IMR-90 (cell line): ENCODE measurements around the gene AP2M1. TPM values are rescaled to one million over a fixed set of nuclear protein-coding genes. Genes with fewer than 3 reads are reported as not detected.

Experiments used
- ATAC-seq: fragments of 200-7000 bp; cut with Tn5 transposase; 2 replicates; pipeline ENCODE4 v1.9.1; 2020; ENCODE audit warnings: low read depth, mild to moderate bottlenecking, moderate library complexity
- BruUV-seq: library from RNA; stranded (reverse); fragments of 400-500 nt; replicated peaks from 2 replicates; lab custom pipeline; 2021; lab: Mats Ljungman, UMichigan
- CTCF ChIA-PET: fragments of 300-600 bp; formaldehyde crosslinking; extraction: SDS; loops from one replicate; lab custom pipeline; 2021; ENCODE audit warnings: antibody characterized with exemption; lab: Yijun Ruan, JAX
- POLR2A ChIA-PET: fragments of 300-600 bp; sonication (Branson Sonifier 250); formaldehyde crosslinking; loops from one replicate; lab custom pipeline; 2022; ENCODE audit warnings: antibody characterized with exemption; ENCODE audit not compliant: unreplicated experiment; lab: Charles Lee
- DNase-seq: peaks from one replicate; pipeline ENCODE4 v3.0.0; 2013
- H2AFZ ChIP-seq: replicated peaks from 2 replicates; pipeline ENCODE3; 2013; ENCODE audit warnings: low read length, mild to moderate bottlenecking; ENCODE audit not compliant: poor library complexity
- H2AK5ac ChIP-seq: 2 replicates; pipeline ENCODE4 v1.6.1; 2013; ENCODE audit warnings: low read depth, low read length, inconsistent platforms
- H2AK9ac ChIP-seq: replicated peaks from 2 replicates; pipeline ENCODE3; 2013; ENCODE audit warnings: mild to moderate bottlenecking, low read depth, low read length, moderate library complexity; ENCODE audit not compliant: poor library complexity
- H2BK120ac ChIP-seq: 2 replicates; pipeline ENCODE4 v1.6.1; 2013; ENCODE audit warnings: low read depth, low read length, inconsistent platforms
- H2BK15ac ChIP-seq: 3 replicates; pipeline ENCODE4 v1.6.1; 2013; ENCODE audit warnings: low read depth, low read length, inconsistent platforms
- H2BK20ac ChIP-seq: 2 replicates; pipeline ENCODE4 v1.6.1; 2013; ENCODE audit warnings: low read depth, mild to moderate bottlenecking, inconsistent platforms, low read length, moderate library complexity
- H2BK5ac ChIP-seq: 2 replicates; pipeline ENCODE4 v1.6.1; 2013; ENCODE audit warnings: mild to moderate bottlenecking, low read depth, low read length, inconsistent platforms; ENCODE audit not compliant: poor library complexity, severe bottlenecking
- H3K14ac ChIP-seq: replicated peaks from 2 replicates; pipeline ENCODE4 v1.6.1; 2013; ENCODE audit warnings: low read depth, low read length, inconsistent platforms
- H3K18ac ChIP-seq: 2 replicates; pipeline ENCODE4 v1.6.1; 2013; ENCODE audit warnings: low read depth, low read length, control low read depth
- H3K23ac ChIP-seq: 2 replicates; pipeline ENCODE4 v1.6.1; 2013; ENCODE audit warnings: low read depth, low read length, inconsistent platforms
- H3K27ac ChIP-seq: 2 replicates; pipeline ENCODE4 v1.5.1; 2013; ENCODE audit warnings: mild to moderate bottlenecking, control low read depth, low read length; ENCODE audit not compliant: insufficient read depth
- H3K27me3 ChIP-seq: 2 replicates; pipeline ENCODE4 v1.6.1; 2013; ENCODE audit warnings: low read length; ENCODE audit not compliant: control insufficient read depth, insufficient read depth
- H3K36me3 ChIP-seq: 2 replicates; pipeline ENCODE4 v1.6.1; 2013; ENCODE audit warnings: low read length, mixed read lengths; ENCODE audit not compliant: control insufficient read depth, insufficient read depth
- H3K4ac ChIP-seq: 2 replicates; pipeline ENCODE4 v1.6.1; 2013; ENCODE audit warnings: low read depth, low read length, inconsistent platforms
- H3K4me1 ChIP-seq: 2 replicates; pipeline ENCODE4 v1.6.1; 2013; ENCODE audit warnings: low read length, mixed read lengths; ENCODE audit not compliant: control insufficient read depth, insufficient read depth
- H3K4me2 ChIP-seq: 2 replicates; pipeline ENCODE4 v1.6.1; 2013; ENCODE audit warnings: low read depth, mild to moderate bottlenecking, control low read depth, low read length, moderate library complexity
- H3K4me3 ChIP-seq: 2 replicates; pipeline ENCODE4 v1.5.1; 2013; ENCODE audit warnings: low read depth, mild to moderate bottlenecking, control low read depth, low read length, moderate library complexity; ENCODE audit not compliant: insufficient read depth
- H3K56ac ChIP-seq: 2 replicates; pipeline ENCODE4 v1.6.1; 2013; ENCODE audit warnings: low read length, inconsistent platforms; ENCODE audit not compliant: insufficient read depth; ENCODE audit errors: extremely low read depth
- H3K79me1 ChIP-seq, 2 experiments: 2 replicates each; pipeline ENCODE4 v1.6.1; 2013; ENCODE audit warnings: low read length in 2 of 2, inconsistent platforms in 1 of 2, low read depth in 1 of 2
- H3K9ac ChIP-seq: 2 replicates; pipeline ENCODE4 v1.6.1; 2013; ENCODE audit warnings: low read depth, low read length, control low read depth
- H3K9me1 ChIP-seq: 2 replicates; pipeline ENCODE4 v1.6.1; 2013; ENCODE audit warnings: low read length, inconsistent platforms; ENCODE audit not compliant: insufficient read depth
- H3K9me3 ChIP-seq: 2 replicates; pipeline ENCODE4 v1.6.1; 2013; ENCODE audit warnings: low read length; ENCODE audit not compliant: control insufficient read depth, insufficient read depth
- H4K20me1 ChIP-seq: 2 replicates; pipeline ENCODE4 v1.6.1; 2013; ENCODE audit warnings: low read length, inconsistent platforms; ENCODE audit not compliant: insufficient read depth
- H4K5ac ChIP-seq: 2 replicates; pipeline ENCODE4 v1.6.1; 2013; ENCODE audit warnings: mild to moderate bottlenecking, low read depth, low read length, control low read depth
- H4K8ac ChIP-seq, 2 experiments: 2 replicates each; pipeline ENCODE4 v1.6.1; 2013; ENCODE audit warnings: low read depth in 2 of 2, low read length in 2 of 2, control low read depth in 1 of 2, inconsistent platforms in 1 of 2
- H4K91ac ChIP-seq: 2 replicates; pipeline ENCODE4 v1.6.1; 2013; ENCODE audit warnings: low read depth, low read length, inconsistent platforms; ENCODE audit not compliant: insufficient read depth
- CEBPB ChIP-seq: IDR thresholded peaks from 2 replicates; pipeline ENCODE4 v1.6.1; 2012; ENCODE audit warnings: low read depth, low read length, improper control_type of control experiment
- ELK1 ChIP-seq: fragments of 150-350 bp; IDR thresholded peaks from 2 replicates; pipeline ENCODE4 v1.6.1; 2016; ENCODE audit warnings: low read depth, mild to moderate bottlenecking, low read length, moderate library complexity, borderline replicate concordance
- FOS ChIP-seq: fragments of 150-350 bp; IDR thresholded peaks from 2 replicates; pipeline ENCODE4 v1.6.1; 2016; ENCODE audit warnings: low read depth, low read length
- MXI1 ChIP-seq: IDR thresholded peaks from 2 replicates; pipeline ENCODE4 v1.6.1; 2012; ENCODE audit warnings: low read depth, mild to moderate bottlenecking, low read length, moderate library complexity, borderline replicate concordance
- RCOR1 ChIP-seq: IDR thresholded peaks from 2 replicates; pipeline ENCODE4 v1.6.1; 2012; ENCODE audit warnings: mild to moderate bottlenecking, low read length, improper control_type of control experiment; ENCODE audit not compliant: insufficient replicate concordance
- SMC3 ChIP-seq: fragments of 150-350 bp; IDR thresholded peaks from 2 replicates; pipeline ENCODE4 v1.6.1; 2016; ENCODE audit warnings: low read depth, mild to moderate bottlenecking, antibody characterized with exemption, low read length, moderate library complexity
- USF2 ChIP-seq: fragments of 150-350 bp; IDR thresholded peaks from 2 replicates; pipeline ENCODE4 v1.6.1; 2017; ENCODE audit warnings: mild to moderate bottlenecking, antibody characterized with exemption, low read length, low read depth
- WGBS, 2 experiments: methylation state at CpG; one replicate each; pipeline versions ENCODE4 v1.1.5 to v1.1.7; 2013; ENCODE audit warnings: missing lambda C conversion rate in 2 of 2; ENCODE audit not compliant: insufficient read length in 1 of 2; ENCODE audit errors: extremely low coverage in 2 of 2; 5-methylcytosine and 5-hydroxymethylcytosine counted together
- dilution Hi-C: fragments of 300-500 bp; cut with HindIII; formaldehyde crosslinking; loops from one replicate; pipeline ENCODE4 v1.14.3; 2018; ENCODE audit warnings: low sequenced_read_pairs; ENCODE audit not compliant: unreplicated experiment
- in situ Hi-C: fragments of 300-500 bp; cut with MboI; formaldehyde crosslinking; loops from 3 replicates; pipeline ENCODE4 v1.14.3; 2019; ENCODE audit warnings: low sequenced_read_pairs, inconsistent platforms, mixed read lengths
- intact Hi-C: fragments of 100-400 bp; cut with micrococcal nuclease; formaldehyde crosslinking; loops from 2 replicates; pipeline ENCODE4 v1.10.0; 2022
- polyA plus RNA-seq, 3 experiments: library from polyadenylated mRNA; depleted of rRNA; stranded (reverse); fragments of >200 nt; gene quantifications; 2 replicates each; pipeline ENCODE4 v1.2.3, GENCODE V29; 2012; ENCODE audit warnings: low replicate concordance in 1 of 3
- total RNA-seq: library from RNA; depleted of rRNA; stranded (reverse); fragments of >200 nt; gene quantifications from 2 replicates; pipeline ENCODE4 v1.2.3, GENCODE V29; 2012

The AP2M1 gene
- total and polyA plus RNA-seq, 2 of the 4 experiments (the other 2 are of a cell fraction) = 876 to 1,065 TPM

- no peak overlapping the region for H3K4me3 ChIP-seq
- no peak overlapping the region for H3K4me2 ChIP-seq
- intact Hi-C loops (no loop called here), in situ Hi-C loops (no loop called here), dilution Hi-C loops (no loop called here)
- no peak overlapping the region for H4K5ac ChIP-seq
- H3K27me3 ChIP-seq = peaks cover 14% of the 10 kb centered on the region
- no peak overlapping the region for H2BK15ac ChIP-seq
- H3K79me1 ChIP-seq = no peaks in the 10 kb centered on the region
- no peak overlapping the region for H3K23ac ChIP-seq
- H4K8ac ChIP-seq = no peak overlapping the region
- no peak overlapping the region for H2BK5ac ChIP-seq
- no peaks in the 10 kb centered on the region for H3K9me1 ChIP-seq
- no CpG with 5 or more reads among the region's 5 CpGs for WGBS, 2 experiments
- H2AK9ac ChIP-seq = no peak overlapping the region
- no peak overlapping the region for H3K18ac ChIP-seq
- no peak overlapping the region for H3K27ac ChIP-seq
- H4K91ac ChIP-seq = no peak overlapping the region
- no peak overlapping the region for H3K56ac ChIP-seq
- no peak overlapping the region for H2BK120ac ChIP-seq
- no peak overlapping the region for H2BK20ac ChIP-seq
- no peaks in the 10 kb centered on the region for H3K4me1 ChIP-seq
- no peak overlapping the region for H3K9ac ChIP-seq
- H3K4ac ChIP-seq = no peak overlapping the region
- BruUV-seq = no TSS peak
- H4K20me1 ChIP-seq = no peaks in the 10 kb centered on the region
- DNase-seq (no peak), ATAC-seq (no peak)
- no peak overlapping the region for H3K14ac ChIP-seq
- no peak overlapping the region for H2AK5ac ChIP-seq
- CTCF ChIA-PET = interaction anchor here (0.8 kb wide), 2 partner anchors 15 to 17 kb away, joined by 3 read pairs; no protein-coding TSS in a partner anchor
- H2AFZ ChIP-seq = no peak overlapping the region
- POLR2A ChIA-PET = no interaction called here
- TF ChIP-seq SMC3 = no peak
- no peak for TF ChIP-seq MXI1
- TF ChIP-seq ELK1 = no peak
- TF ChIP-seq CEBPB = no peak
- no peak for TF ChIP-seq RCOR1
- no peak for TF ChIP-seq FOS
- TF ChIP-seq USF2 = no peak
- no peaks in the 10 kb centered on the region for H3K9me3 ChIP-seq
- no peaks in the 10 kb centered on the region for H3K36me3 ChIP-seq
Measured at GRCh38 chr3:184211297-184211696, 36.6 kb downstream of the AP2M1 start.
